GM12873 (cell line): ENCODE data around the gene RAP1GAP2.

ENCODE experiments used
- TF ChIP-seq, protein P1 (sequence below): IDR thresholded peaks from 2 replicates; pipeline ENCODE4 v1.5.1; 2012; ENCODE audit warnings: low read depth, mild to moderate bottlenecking, moderate library complexity, low read length, control low read depth; ENCODE audit not compliant: insufficient read depth; ENCODE audit errors: missing control alignments

Gene RAP1GAP2

DNA sequence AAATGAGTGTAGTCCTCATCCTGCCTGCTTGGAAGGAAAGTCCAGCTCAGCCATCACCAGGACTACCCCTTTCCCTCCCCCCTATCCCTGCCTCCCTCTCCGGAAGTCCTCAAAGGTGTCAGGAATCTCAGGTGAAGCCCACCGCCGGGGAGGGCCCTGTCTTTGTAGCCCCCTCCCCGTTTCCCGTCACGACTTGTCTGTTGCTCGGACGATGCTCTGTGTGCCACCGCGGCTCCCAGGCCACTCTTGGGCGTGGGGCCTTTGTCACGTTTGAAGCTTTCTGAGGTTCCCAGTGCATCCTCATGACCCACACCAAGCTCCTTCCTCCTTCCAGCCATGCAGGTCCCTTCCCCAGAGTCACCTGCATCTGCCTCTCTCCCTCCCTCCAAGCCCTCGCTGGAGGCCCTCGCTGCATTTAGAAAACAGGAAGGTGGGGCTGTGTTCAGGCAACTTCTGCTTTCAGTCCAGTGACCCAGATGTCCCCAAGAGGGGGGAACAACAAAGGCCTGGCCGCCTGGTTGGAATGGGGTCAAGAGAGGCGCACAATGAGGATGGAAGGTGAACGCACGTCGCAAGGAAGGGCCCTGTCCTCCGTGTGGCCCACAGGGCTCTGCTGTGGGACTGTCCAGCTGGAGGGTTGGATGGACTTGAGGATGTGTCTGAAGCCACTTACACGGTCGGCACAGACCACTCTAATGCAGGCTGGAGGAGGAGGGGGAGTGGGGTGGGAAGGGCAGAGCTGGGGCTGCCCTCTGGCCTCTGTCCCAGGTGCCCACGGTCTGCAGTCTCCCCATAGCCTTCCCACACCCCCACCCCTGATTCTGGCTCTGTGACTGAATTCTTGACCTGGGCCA lies 207.3 kb downstream of the RAP1GAP2 start:
- TF ChIP-seq, protein P1, sequence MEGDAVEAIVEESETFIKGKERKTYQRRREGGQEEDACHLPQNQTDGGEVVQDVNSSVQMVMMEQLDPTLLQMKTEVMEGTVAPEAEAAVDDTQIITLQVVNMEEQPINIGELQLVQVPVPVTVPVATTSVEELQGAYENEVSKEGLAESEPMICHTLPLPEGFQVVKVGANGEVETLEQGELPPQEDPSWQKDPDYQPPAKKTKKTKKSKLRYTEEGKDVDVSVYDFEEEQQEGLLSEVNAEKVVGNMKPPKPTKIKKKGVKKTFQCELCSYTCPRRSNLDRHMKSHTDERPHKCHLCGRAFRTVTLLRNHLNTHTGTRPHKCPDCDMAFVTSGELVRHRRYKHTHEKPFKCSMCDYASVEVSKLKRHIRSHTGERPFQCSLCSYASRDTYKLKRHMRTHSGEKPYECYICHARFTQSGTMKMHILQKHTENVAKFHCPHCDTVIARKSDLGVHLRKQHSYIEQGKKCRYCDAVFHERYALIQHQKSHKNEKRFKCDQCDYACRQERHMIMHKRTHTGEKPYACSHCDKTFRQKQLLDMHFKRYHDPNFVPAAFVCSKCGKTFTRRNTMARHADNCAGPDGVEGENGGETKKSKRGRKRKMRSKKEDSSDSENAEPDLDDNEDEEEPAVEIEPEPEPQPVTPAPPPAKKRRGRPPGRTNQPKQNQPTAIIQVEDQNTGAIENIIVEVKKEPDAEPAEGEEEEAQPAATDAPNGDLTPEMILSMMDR = no peak

DNA sequence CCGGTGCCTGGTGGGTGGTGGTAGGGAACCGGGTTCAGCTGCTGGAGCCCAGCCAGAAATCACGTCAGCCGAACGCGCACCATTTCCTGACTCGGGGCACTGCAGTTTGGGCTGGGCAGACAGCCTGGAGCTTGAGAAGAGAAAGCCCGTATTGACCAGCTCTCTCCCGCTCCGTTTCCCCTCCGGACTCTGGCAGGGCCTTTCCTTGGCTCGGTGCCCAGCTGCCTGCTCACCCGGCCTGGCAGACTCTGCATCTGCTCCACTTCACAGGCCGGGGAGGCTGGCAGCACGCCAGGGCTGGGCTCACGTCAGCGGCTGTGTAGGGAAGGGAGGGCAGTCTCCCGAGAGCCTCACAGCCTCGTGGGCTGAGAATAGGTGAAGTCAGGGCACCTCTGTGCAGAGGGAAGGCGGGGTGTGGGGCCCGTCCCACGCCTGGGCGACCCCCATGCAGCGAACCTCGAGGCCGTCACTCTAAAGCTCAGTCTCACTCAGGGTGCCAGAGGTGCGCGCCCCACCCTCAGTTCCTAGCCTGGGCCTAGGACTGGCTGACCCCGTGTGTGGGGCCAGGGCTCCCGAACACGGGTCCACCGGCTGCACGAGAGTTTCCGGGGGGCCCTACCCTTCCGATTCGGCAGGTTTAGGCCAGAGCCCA lies 208.0 kb downstream of the RAP1GAP2 start:
- TF ChIP-seq, protein P1 = no peak

DNA sequence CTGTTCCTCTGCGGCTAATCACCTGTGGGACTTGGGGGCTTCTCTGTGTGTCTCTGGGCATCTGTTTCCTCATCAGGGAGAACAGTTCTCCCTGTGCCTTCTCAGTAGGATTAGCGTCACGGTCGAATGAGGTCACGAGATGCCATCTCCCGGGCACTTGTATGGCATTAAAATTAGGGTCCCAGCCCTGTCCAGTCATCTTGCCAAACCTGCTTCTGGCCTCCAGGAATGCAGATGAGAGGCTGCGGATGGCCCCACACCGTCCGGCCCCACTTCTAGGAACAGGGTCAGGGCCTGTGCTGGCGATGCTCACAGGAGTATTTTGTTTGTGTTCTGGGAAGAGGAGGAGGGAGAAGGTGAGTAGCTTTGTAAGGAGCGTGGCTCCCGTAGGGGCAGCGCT lies 208.7 kb downstream of the RAP1GAP2 start:
- TF ChIP-seq, protein P1 = no peak

DNA sequence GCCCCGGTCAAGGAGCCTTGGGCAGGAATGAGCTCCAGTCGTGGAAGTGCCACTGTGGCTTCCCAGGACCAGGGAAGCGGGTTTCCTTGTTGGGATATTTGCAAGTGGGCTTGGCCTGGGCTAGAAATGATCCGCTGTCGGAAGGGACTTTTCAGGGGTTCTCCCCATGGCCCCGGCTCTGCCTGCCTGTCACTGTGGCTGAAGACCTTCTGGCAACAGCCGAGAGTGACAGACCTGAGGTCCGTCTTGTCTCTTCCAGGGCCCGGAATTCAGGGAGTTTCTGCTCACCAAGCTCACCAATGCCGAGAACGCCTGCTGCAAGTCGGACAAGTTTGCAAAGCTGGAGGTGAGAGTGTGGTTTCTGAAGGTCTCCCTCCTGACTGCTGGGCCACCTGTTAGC lies 209.5 kb downstream of the RAP1GAP2 start:
- TF ChIP-seq, protein P1 = no peak

DNA sequence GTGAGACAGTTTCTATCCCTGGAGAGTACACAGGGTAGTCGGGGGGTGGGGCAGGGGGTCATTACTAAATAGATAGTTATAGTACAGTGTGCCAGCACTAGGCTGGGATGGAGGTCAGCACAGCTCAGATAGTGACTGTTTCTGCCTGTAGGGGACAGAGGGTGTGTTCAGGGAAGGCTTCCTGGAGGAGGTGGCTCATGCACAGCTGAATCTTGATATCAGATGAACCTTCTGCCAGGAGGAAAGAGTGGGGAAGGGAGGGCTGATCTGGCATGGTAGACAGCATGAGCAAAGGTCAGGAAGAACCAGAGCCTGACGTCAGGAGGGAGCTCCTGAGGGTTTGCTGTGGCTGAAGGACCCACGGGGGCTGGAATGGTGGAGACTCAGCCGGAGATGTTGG lies 210.6 kb downstream of the RAP1GAP2 start:
- TF ChIP-seq, protein P1 = no peak

DNA sequence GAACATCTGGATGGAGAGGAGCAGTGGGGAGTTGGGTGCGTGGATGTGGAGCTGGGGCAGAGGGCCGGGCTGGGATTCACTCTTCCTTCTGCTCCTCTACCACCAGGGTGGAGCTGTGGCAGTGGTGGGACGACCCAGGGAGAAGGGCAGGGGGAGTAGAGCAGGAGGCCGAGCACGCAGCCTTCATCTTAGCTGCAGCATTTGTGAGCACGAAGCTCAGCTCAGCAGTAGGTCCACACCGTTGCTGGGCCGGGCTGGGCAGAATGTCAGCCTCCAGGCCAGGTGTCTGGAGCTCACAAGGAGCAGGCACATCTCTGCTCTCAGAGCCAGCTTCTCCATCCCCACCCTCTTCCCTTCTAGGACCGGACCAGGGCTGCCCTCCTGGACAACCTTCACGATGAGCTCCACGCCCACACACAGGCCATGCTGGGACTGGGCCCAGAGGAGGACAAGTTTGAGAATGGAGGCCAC lies 211.4 kb downstream of the RAP1GAP2 start:
- TF ChIP-seq, protein P1 = no peak
